Keratinocyte (primary cell): ENCODE measurements around the gene TMPRSS11F. TPM values are rescaled to one million over a fixed set of nuclear protein-coding genes. Genes with fewer than 3 reads are reported as not detected.

ENCODE experiments used
- DNase-seq: peaks from one replicate; pipeline ENCODE4 v3.0.0-alpha.2; 2011; ENCODE audit warnings: low read depth, missing footprints, low spot score
- FAIRE-seq: peaks from 2 replicates; lab custom pipeline; 2011; peaks lifted over from hg19 to GRCh38; lab: Jason Lieb, UNC
- H2AFZ ChIP-seq: 2 replicates; pipeline ENCODE4 v1.6.0; 2012; ENCODE audit warnings: low read length, control low read depth, inconsistent platforms; ENCODE audit not compliant: control insufficient read depth
- H3K27ac ChIP-seq: 2 replicates; pipeline ENCODE4 v1.5.1; 2011; ENCODE audit warnings: low read length; ENCODE audit not compliant: control insufficient read depth, insufficient read depth
- H3K27me3 ChIP-seq: 3 replicates; pipeline ENCODE4 v1.6.0; 2011; ENCODE audit warnings: low read length; ENCODE audit not compliant: control insufficient read depth, insufficient read depth; ENCODE audit errors: extremely low read depth
- H3K36me3 ChIP-seq, 2 experiments: 2 replicates in 1 of 2; 3 replicates in 1 of 2; pipeline ENCODE4 v1.5.1; 2011; ENCODE audit warnings: low read length in 2 of 2, mild to moderate bottlenecking in 1 of 2; ENCODE audit not compliant: control insufficient read depth in 2 of 2, insufficient read depth in 2 of 2; ENCODE audit errors: extremely low read depth in 1 of 2
- H3K4me1 ChIP-seq: 3 replicates; pipeline ENCODE4 v1.5.1; 2011; ENCODE audit warnings: low read length; ENCODE audit not compliant: control insufficient read depth, insufficient read depth; ENCODE audit errors: extremely low read depth
- H3K4me2 ChIP-seq: 3 replicates; pipeline ENCODE4 v1.6.0; 2011; ENCODE audit warnings: low read depth, low read length; ENCODE audit not compliant: control insufficient read depth, insufficient read depth; ENCODE audit errors: extremely low read depth
- H3K4me3 ChIP-seq, 3 experiments: fragments of 200-600 bp in 1 of 3; sonication (generic) in 1 of 3; 2 replicates in 2 of 3; 3 replicates in 1 of 3; pipeline ENCODE4 v1.5.1; 2011 to 2016; ENCODE audit warnings: low read length in 3 of 3, mild to moderate bottlenecking in 3 of 3, control low read depth in 2 of 3, inconsistent platforms in 1 of 3, low read depth in 1 of 3, mixed read lengths in 1 of 3, mixed run types in 1 of 3, moderate library complexity in 1 of 3; ENCODE audit not compliant: control insufficient read depth in 2 of 3, insufficient read depth in 2 of 3; ENCODE audit errors: extremely low read depth in 1 of 3
- H3K79me2 ChIP-seq: 2 replicates; pipeline ENCODE4 v1.6.0; 2012; ENCODE audit warnings: low read length; ENCODE audit not compliant: control insufficient read depth, insufficient read depth
- H3K9ac ChIP-seq: 3 replicates; pipeline ENCODE4 v1.6.0; 2011; ENCODE audit warnings: low read length; ENCODE audit not compliant: control insufficient read depth, insufficient read depth; ENCODE audit errors: extremely low read depth
- H3K9me1 ChIP-seq: 3 replicates; pipeline ENCODE4 v1.6.0; 2011; ENCODE audit warnings: low read length; ENCODE audit not compliant: control insufficient read depth, insufficient read depth; ENCODE audit errors: extremely low read depth
- H3K9me3 ChIP-seq: 2 replicates; pipeline ENCODE4 v1.5.1; 2012; ENCODE audit warnings: low read depth, low read length; ENCODE audit not compliant: control insufficient read depth
- H4K20me1 ChIP-seq: 3 replicates; pipeline ENCODE4 v1.6.0; 2011; ENCODE audit warnings: low read length; ENCODE audit not compliant: control insufficient read depth, insufficient read depth; ENCODE audit errors: extremely low read depth
- CTCF ChIP-seq, 3 experiments: IDR thresholded peaks in 1 of 3; conservative IDR thresholded peaks in 1 of 3; optimal IDR thresholded peaks in 1 of 3; 2 replicates in 2 of 3; 3 replicates in 1 of 3; pipeline versions ENCODE3 to v1.5.1; 2011; ENCODE audit warnings: low read length in 3 of 3, mild to moderate bottlenecking in 3 of 3, moderate library complexity in 2 of 3, control low read depth in 1 of 3, inconsistent platforms in 1 of 3; ENCODE audit not compliant: insufficient read depth in 2 of 3; ENCODE audit errors: extremely low read depth in 1 of 3
- EZH2 ChIP-seq: IDR thresholded peaks from one replicate; pipeline ENCODE4 v1.6.1; 2012; ENCODE audit warnings: inconsistent platforms, mild to moderate bottlenecking, low read length, moderate library complexity
- dilution Hi-C: fragments of 300-500 bp; cut with MboI; formaldehyde crosslinking; loops from one replicate; pipeline ENCODE4 v1.7.0; 2020; ENCODE audit warnings: low sequenced_read_pairs; ENCODE audit not compliant: extremely low pct_ligation_motif_present
- polyA plus RNA-seq, 5 experiments: library from polyadenylated mRNA; depleted of rRNA in 3 of 5; stranded (reverse) in 3 of 5; stranded (forward) in 1 of 5; unstranded in 1 of 5; fragments of >200 nt; gene quantifications; 1 replicate in 1 of 5; 2 replicates in 3 of 5; 3 replicates in 1 of 5; pipeline versions ENCODE4 v1.2.1 to v1.2.3, GENCODE V29; 2011 to 2012; ENCODE audit warnings: missing spikeins in 2 of 5, low read depth in 1 of 5, low replicate concordance in 1 of 5

Gene TMPRSS11F
- polyA plus RNA-seq, 1 donor (not counting 4 experiments of a cell fraction or from before 2014, with no cell fraction given), result 1.2 TPM

DNA sequence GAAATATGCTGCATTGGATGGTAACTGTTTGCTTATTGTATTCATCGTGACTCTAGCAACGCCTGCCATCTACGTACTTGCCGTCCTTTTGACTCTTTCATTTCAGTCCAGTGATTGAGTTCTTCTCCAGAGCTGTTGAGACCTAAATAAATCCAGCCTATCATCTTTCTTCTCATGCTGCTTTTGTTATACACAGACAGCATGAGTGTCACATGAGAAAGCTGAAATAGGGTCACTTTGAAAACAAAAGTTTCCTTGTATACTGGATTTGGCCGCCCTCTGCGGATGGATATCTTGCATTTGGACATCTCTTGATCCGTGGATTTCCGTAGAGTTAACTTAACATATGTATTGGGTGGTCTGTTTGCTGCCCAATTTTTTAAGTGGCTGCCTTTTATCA, 67.2 kb downstream of the TMPRSS11F start:
- Histone ChIP-seq H3K4me3 (no peak overlapping the region), H2AFZ (no peak overlapping the region), H3K9me3 (no peaks in the 10 kb centered on the region), H3K27me3 (no peaks in the 10 kb centered on the region), H3K36me3 (no peaks in the 10 kb centered on the region), H3K4me1 (no peaks in the 10 kb centered on the region), H3K79me2 (no peaks in the 10 kb centered on the region), H3K9me1 (no peaks in the 10 kb centered on the region), H3K9ac (no peak overlapping the region), H3K27ac (no peak overlapping the region), H3K4me2 (no peak overlapping the region), H4K20me1 (no peaks in the 10 kb centered on the region)
- FAIRE-seq (no peak), DNase-seq (no peak)
- dilution Hi-C loops, result no loop called here
- TF ChIP-seq EZH2 (no peak), CTCF (optimal IDR thresholded peaks at IDR 0.05 in 1 of 3, IDR thresholded peaks at IDR 0.05 in 1 of 3, conservative IDR thresholded peaks at IDR 0.05 in 1 of 3; ENCODE audit: extremely low read depth in 1 of 3, insufficient read depth in 2 of 3, low read length in 3 of 3) (no peak)

GRCh38 chr4:68038272-68038671, 91.4 kb downstream of the TMPRSS11F start:
- dilution Hi-C loops, result no loop called here
- H3K27ac ChIP-seq, result no peak overlapping the region
- H3K36me3 ChIP-seq, result no peaks in the 10 kb centered on the region
- no peak for TF ChIP-seq EZH2
- H3K9ac ChIP-seq, result no peak overlapping the region
- no peaks in the 10 kb centered on the region for H3K4me1 ChIP-seq
- no peaks in the 10 kb centered on the region for H3K9me1 ChIP-seq
- no peaks in the 10 kb centered on the region for H3K79me2 ChIP-seq
- H2AFZ ChIP-seq, result no peak overlapping the region
- no peaks in the 10 kb centered on the region for H3K9me3 ChIP-seq
- H4K20me1 ChIP-seq, result no peaks in the 10 kb centered on the region
- no peak overlapping the region for H3K4me3 ChIP-seq
- no peaks in the 10 kb centered on the region for H3K27me3 ChIP-seq
- DNase-seq (no peak), FAIRE-seq (no peak)
- no peak overlapping the region for H3K4me2 ChIP-seq

DNA sequence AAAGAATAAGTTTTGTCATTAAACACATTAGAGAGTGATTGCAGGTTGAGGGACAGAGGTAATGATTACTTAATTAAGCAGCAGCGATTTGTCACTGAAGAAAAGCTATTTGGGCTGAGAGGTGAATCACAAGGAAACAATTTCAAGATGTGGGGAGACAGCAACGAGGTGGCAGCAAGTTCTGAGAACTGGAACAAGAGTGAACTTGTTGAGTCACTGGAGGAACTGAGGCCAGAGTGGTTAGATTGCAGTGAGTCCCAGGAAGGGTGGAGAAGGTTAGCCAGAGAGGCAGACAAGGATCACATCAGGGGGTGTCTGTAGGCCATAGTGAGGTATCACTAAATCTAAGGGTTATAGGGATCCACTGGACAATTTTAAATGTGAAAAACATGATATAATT, 108.5 kb downstream of the TMPRSS11F start:
- dilution Hi-C loops, result no loop called here
- Histone ChIP-seq H3K36me3 (no peaks in the 10 kb centered on the region), H3K9me3 (no peaks in the 10 kb centered on the region), H2AFZ (no peak overlapping the region), H3K27me3 (no peaks in the 10 kb centered on the region), H3K79me2 (no peaks in the 10 kb centered on the region), H3K4me2 (peak overlapping the region; percentile 42), H3K27ac (no peak overlapping the region), H3K9me1 (no peaks in the 10 kb centered on the region), H3K4me1 (peaks cover 10% of the 10 kb centered on the region), H4K20me1 (no peaks in the 10 kb centered on the region), H3K9ac (no peak overlapping the region), H3K4me3 (no peak overlapping the region)
- FAIRE-seq, result peak; percentile 91
- no peak for TF ChIP-seq EZH2
- TF ChIP-seq CTCF (optimal IDR thresholded peaks at IDR 0.05 in 1 of 3, IDR thresholded peaks at IDR 0.05 in 1 of 3, conservative IDR thresholded peaks at IDR 0.05 in 1 of 3; ENCODE audit: extremely low read depth in 1 of 3, insufficient read depth in 2 of 3, low read length in 3 of 3), result no peak
- peak; percentile 58 for DNase-seq
